Stimulated activated CD8-positive, alpha-beta memory T cell treated with anti-CD3 and anti-CD28 coated beads, Interleukin-15, amount 100 ng/mL, for 4 hours (primary cell): ENCODE results near the gene NHERF1.

Experiments
- DNase-seq, 2 donors: peaks; one replicate each; pipeline ENCODE4 v3.0.0-alpha.2; 2020; ENCODE audit warnings: low read depth in 2 of 2

The NHERF1 gene

GRCh38 chr17:74784125-74784810, 35.8 kb downstream of the NHERF1 start:
- DNase-seq, result no peak

GRCh38 chr17:74785096-74785980, 36.9 kb downstream of the NHERF1 start:
- DNase-seq, result no peak

GRCh38 chr17:74785981-74786360, 37.5 kb downstream of the NHERF1 start:
- no peak for DNase-seq

GRCh38 chr17:74786431-74787055, 38.1 kb downstream of the NHERF1 start:
- no peak for DNase-seq

- no peak for DNase-seq
These were observed 42.0 kb downstream of the NHERF1 start for GRCh38 chr17:74790161-74791058.

GRCh38 chr17:74792586-74793105, 44.2 kb downstream of the NHERF1 start:
- no peak for DNase-seq

- DNase-seq, result no peak
These were observed 47.0 kb downstream of the NHERF1 start for GRCh38 chr17:74795327-74796020.

- DNase-seq, result no peak
These were observed 47.8 kb downstream of the NHERF1 start for GRCh38 chr17:74796211-74796610.

GRCh38 chr17:74796866-74797265, 48.4 kb downstream of the NHERF1 start:
- DNase-seq, result no peak

GRCh38 chr17:74797824-74798223, 49.4 kb downstream of the NHERF1 start:
- no peak for DNase-seq

- DNase-seq, result no peak
These were observed 49.8 kb downstream of the NHERF1 start for GRCh38 chr17:74798239-74798707.

- no peak for DNase-seq
These were observed 50.7 kb downstream of the NHERF1 start for GRCh38 chr17:74799097-74799496.

GRCh38 chr17:74800531-74800930, 52.1 kb downstream of the NHERF1 start:
- no peak for DNase-seq

- no peak for DNase-seq
These were observed 53.5 kb downstream of the NHERF1 start for GRCh38 chr17:74801896-74802295.

GRCh38 chr17:74803388-74803930, 55.0 kb downstream of the NHERF1 start:
- no peak for DNase-seq

- no peak for DNase-seq
These were observed 55.5 kb downstream of the NHERF1 start for GRCh38 chr17:74803971-74804370.

GRCh38 chr17:74804683-74805082, 56.3 kb downstream of the NHERF1 start:
- DNase-seq, result no peak

GRCh38 chr17:74805591-74805991, 57.2 kb downstream of the NHERF1 start:
- DNase-seq, result no peak

GRCh38 chr17:74806334-74806733, 57.9 kb downstream of the NHERF1 start:
- no peak for DNase-seq

GRCh38 chr17:74807441-74807840, 59.0 kb downstream of the NHERF1 start:
- DNase-seq, result no peak
